Gastrocnemius medialis (tissue), 4 donors: ENCODE results near the gene LINGO3. TPM values are rescaled to one million over a fixed set of nuclear protein-coding genes. Genes with fewer than 3 reads are reported as not detected.

Experiments used
- ATAC-seq, 2 donors: fragments of 150-250 bp; one replicate each; pipeline ENCODE4 v1.9.1; 2016
- DNase-seq, 2 donors: peaks; one replicate each; pipeline ENCODE4 v3.0.0-alpha.2; 2019
- H3K27ac ChIP-seq, 4 donors: fragments of 200-600 bp; sonication (generic); 1 replicate in 1 of 4; 2 replicates in 3 of 4; pipeline ENCODE4 v1.5.1; 2016 to 2018; ENCODE audit warnings: mild to moderate bottlenecking in 2 of 4, moderate library complexity in 1 of 4
- H3K27me3 ChIP-seq, 3 donors: fragments of 200-600 bp; sonication (generic) in 2 of 3; 1 replicate in 1 of 3; 2 replicates in 2 of 3; pipeline versions ENCODE4 v1.5.1 to v1.6.0; 2016 to 2019; ENCODE audit warnings: mild to moderate bottlenecking in 1 of 3, moderate library complexity in 1 of 3
- H3K36me3 ChIP-seq, 2 donors: fragments of 200-600 bp; sonication (generic) in 1 of 2; one replicate each; pipeline ENCODE4 v1.5.1; 2017 to 2018
- H3K4me1 ChIP-seq, 2 donors: fragments of 200-600 bp; sonication (generic) in 1 of 2; one replicate each; pipeline ENCODE4 v1.5.1; 2016 to 2017; ENCODE audit warnings: mild to moderate bottlenecking in 2 of 2
- H3K4me3 ChIP-seq, 4 donors: fragments of 200-600 bp; sonication (generic) in 3 of 4; 1 replicate in 1 of 4; 2 replicates in 3 of 4; pipeline ENCODE4 v1.5.1; 2016 to 2019; ENCODE audit warnings: mild to moderate bottlenecking in 2 of 4
- H3K9me3 ChIP-seq, 3 donors: fragments of 200-600 bp; sonication (generic) in 2 of 3; 1 replicate in 1 of 3; 2 replicates in 2 of 3; pipeline ENCODE4 v1.5.1; 2016 to 2019
- POLR2A ChIP-seq, 2 donors: fragments of 450-650 bp; IDR thresholded peaks; one replicate each; pipeline ENCODE4 v1.6.1; 2017; ENCODE audit warnings: antibody characterized with exemption in 2 of 2, mild to moderate bottlenecking in 2 of 2, moderate library complexity in 2 of 2
- in situ Hi-C, 4 donors: fragments of 200-750 bp; cut with MboI; loops; one replicate each; pipeline versions ENCODE4 v1.15.0 to v1.8.0; 2017; ENCODE audit warnings: low sequenced_read_pairs in 4 of 4
- intact Hi-C: fragments of 100-400 bp; cut with DNase I; formaldehyde crosslinking; loops from one replicate; pipeline ENCODE4 v1.15.1; 2023; ENCODE audit warnings: low total_unique reads
- total RNA-seq, 4 donors: library from RNA; depleted of rRNA; stranded (reverse); fragments of >200 nt; gene quantifications; one replicate each; pipeline versions ENCODE4 v1.1.0 to v1.2.3, GENCODE V29; 2016
- TF ChIP-seq, protein P1 (sequence below), 5 experiments: fragments of 450-650 bp in 3 of 5; fragments of 200-600 bp in 2 of 5; sonication (generic) in 2 of 5; IDR thresholded peaks in 4 of 5; conservative IDR thresholded peaks in 1 of 5; 1 replicate in 4 of 5; 2 replicates in 1 of 5; pipeline ENCODE4 v1.5.1; 2016 to 2019; ENCODE audit warnings: antibody characterized with exemption in 5 of 5, mild to moderate bottlenecking in 3 of 5, moderate library complexity in 3 of 5

Gene LINGO3
- total RNA-seq, 4 donors from 2014 or later = not detected

DNA sequence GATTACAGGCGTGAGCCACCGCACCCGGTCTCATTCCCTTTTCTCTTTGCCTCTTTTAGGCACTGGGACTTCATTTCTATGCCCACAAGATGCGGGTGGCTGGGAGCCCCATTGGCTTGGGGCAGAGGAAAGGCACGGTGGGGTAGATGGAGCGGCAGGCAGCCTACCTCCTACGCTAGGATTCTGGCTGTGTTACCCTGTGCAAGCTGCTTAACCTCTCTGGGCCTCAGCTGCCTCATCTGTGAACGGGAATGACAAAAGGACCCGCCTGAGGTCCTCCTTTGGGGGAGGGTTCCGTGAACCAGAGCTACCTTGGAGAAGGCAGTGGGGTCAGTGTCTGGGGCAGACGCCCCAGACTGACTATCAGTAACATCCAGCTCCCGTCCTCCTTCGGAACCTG is 9.3 kb upstream of the LINGO3 start:
- Histone ChIP-seq H3K4me3 (no peak overlapping the region), H3K36me3 (peaks cover 0 to under 1% of the 10 kb centered on the region in 2 donors), H3K4me1 (no peaks in the 10 kb centered on the region), H3K9me3 (no peaks in the 10 kb centered on the region), H3K27me3 (peaks cover 2 to 11% (median 8%) of the 10 kb centered on the region in 3 donors), H3K27ac (no peak overlapping the region)
- TF ChIP-seq POLR2A (IDR thresholded peaks at IDR 0.05) = no peak
- TF ChIP-seq, protein P1, sequence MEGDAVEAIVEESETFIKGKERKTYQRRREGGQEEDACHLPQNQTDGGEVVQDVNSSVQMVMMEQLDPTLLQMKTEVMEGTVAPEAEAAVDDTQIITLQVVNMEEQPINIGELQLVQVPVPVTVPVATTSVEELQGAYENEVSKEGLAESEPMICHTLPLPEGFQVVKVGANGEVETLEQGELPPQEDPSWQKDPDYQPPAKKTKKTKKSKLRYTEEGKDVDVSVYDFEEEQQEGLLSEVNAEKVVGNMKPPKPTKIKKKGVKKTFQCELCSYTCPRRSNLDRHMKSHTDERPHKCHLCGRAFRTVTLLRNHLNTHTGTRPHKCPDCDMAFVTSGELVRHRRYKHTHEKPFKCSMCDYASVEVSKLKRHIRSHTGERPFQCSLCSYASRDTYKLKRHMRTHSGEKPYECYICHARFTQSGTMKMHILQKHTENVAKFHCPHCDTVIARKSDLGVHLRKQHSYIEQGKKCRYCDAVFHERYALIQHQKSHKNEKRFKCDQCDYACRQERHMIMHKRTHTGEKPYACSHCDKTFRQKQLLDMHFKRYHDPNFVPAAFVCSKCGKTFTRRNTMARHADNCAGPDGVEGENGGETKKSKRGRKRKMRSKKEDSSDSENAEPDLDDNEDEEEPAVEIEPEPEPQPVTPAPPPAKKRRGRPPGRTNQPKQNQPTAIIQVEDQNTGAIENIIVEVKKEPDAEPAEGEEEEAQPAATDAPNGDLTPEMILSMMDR (IDR thresholded peaks at IDR 0.05 in 4 of 5, conservative IDR thresholded peaks at IDR 0.05 in 1 of 5) = no peak
- ATAC-seq = no peak
- intact Hi-C loops = loop anchor here (2.0 to 5.0 kb wide), 2 partner anchors 40 to 82 kb away; no protein-coding TSS in a partner anchor
- no peak for DNase-seq
- in situ Hi-C loops = no loop called here

DNA sequence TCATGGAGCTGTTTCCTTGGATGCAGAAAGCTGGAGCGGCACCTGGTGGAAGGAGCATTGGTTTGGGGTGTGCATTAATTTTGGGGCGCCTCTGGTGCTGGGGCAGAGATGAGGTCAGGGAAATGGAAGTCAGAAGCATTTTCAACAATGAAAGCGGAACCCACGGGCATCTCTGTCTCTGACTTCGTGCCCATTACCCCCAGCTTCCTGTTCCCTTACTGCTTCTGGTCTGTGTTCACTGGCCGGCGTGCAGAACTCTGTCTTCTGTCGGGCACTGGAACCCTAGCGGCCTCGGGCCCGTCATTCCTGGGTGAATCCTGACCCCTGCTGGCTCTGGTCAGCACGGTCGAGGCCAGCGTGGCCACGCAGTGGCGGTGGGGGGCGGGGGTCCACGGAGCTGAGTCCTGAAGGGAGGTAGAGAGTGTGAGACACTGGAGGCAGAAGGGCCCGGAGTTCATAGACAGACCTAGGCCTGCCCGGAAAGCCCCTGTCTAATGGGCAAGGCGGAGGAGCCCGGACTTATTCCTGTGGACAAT is 7.9 kb upstream of the LINGO3 start:
- ATAC-seq (peak; percentile 58 to 60), DNase-seq (peak; percentile 49 to 52)
- no peak for TF ChIP-seq POLR2A (IDR thresholded peaks at IDR 0.05)
- TF ChIP-seq, protein P1 (IDR thresholded peaks at IDR 0.05 in 4 of 5, conservative IDR thresholded peaks at IDR 0.05 in 1 of 5) = peak; percentile 32 to 72 (median 52)
- H3K4me1 ChIP-seq = no peaks in the 10 kb centered on the region
- H3K27ac ChIP-seq = no peak overlapping the region
- peaks cover 6 to 14% (median 8%) of the 10 kb centered on the region in 3 donors for H3K27me3 ChIP-seq
- intact Hi-C loops = loop anchor here (2.0 to 5.0 kb wide), 2 partner anchors 39 to 81 kb away; no protein-coding TSS in a partner anchor
- no peak overlapping the region for H3K4me3 ChIP-seq
- no peaks in the 10 kb centered on the region for H3K36me3 ChIP-seq
- H3K9me3 ChIP-seq = no peaks in the 10 kb centered on the region
- in situ Hi-C loops = no loop called here

DNA sequence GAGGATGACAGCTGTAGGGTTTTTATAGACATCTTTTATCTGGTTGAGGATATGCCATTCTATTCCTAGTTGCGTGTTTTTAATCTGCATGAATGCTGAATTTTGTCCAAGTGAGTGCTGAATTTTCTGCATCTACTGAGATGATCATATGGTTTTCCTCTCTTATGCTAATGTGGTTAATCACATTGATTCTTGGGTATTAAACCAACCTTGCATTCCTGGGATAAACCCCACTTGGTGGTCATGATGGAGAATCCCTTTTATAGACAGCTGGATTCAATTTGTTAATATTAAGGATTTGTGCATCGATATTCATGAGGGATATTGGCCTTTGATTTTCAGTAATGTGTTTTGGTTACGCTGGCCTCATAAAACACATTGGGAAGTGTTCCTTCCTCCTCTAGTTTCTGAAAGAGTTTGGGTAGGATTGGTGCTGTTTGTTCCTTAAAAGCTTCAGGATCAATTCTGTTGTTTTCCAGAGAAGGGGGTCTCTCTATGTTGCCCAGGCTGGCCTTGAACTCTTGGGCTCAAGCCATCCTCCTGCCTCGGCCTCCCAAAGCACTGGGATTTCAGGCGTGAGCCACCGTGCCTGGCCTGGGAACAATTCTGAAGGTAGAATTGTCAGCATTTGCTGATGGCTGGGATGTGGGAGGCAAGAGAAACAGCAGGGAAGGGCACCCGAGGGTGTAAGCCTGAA is 7.3 kb upstream of the LINGO3 start:
- ATAC-seq (no peak), DNase-seq (no peak)
- no peaks in the 10 kb centered on the region for H3K9me3 ChIP-seq
- H3K4me3 ChIP-seq = no peak overlapping the region
- intact Hi-C loops = loop anchor here (5.0 kb wide), 1 partner anchor 38 kb away; no protein-coding TSS in a partner anchor
- no peaks in the 10 kb centered on the region for H3K36me3 ChIP-seq
- H3K27ac ChIP-seq = no peak overlapping the region
- in situ Hi-C loops = no loop called here
- TF ChIP-seq POLR2A (IDR thresholded peaks at IDR 0.05) = no peak
- TF ChIP-seq, protein P1 (IDR thresholded peaks at IDR 0.05 in 4 of 5, conservative IDR thresholded peaks at IDR 0.05 in 1 of 5) = no peak
- H3K27me3 ChIP-seq = peaks cover 7 to 14% (median 8%) of the 10 kb centered on the region in 3 donors
- no peaks in the 10 kb centered on the region for H3K4me1 ChIP-seq

DNA sequence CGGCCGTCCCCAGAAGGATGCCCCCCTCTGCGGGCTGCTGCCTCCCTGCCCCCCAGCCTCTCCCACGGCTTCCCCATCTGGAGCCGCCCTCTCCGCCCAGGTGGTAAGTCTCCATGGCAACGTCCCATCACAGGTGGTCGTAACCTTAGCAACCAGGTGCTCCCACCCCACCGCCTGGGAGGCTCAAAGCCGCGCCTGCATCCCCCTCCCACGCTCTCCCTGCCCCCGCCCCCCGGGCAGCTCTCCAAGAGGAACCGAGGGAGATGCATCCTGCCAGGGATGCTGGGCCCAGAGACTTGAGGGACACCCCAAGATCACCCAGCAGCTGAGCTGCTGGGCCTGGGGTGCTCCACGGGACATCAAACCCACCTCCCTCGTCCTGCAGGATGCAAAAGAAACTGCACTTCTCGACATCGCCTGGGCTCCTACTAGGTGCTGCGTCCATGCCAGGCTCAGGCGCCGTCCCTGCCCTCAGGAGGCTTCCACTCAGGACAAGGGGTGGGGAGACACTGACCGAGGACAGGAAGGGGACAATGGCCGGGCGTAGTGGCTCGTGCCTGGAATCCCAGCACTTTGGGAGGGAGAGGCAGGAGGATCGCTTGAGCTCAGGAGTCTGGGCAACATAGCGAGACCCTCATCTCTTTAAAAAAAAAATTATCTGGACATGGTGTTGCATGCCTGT is 5.0 kb upstream of the LINGO3 start:
- TF ChIP-seq, protein P1 (IDR thresholded peaks at IDR 0.05 in 4 of 5, conservative IDR thresholded peaks at IDR 0.05 in 1 of 5) = no peak
- no peak for TF ChIP-seq POLR2A (IDR thresholded peaks at IDR 0.05)
- H3K4me1 ChIP-seq = peaks cover 0 to 4% of the 10 kb centered on the region in 2 donors
- H3K9me3 ChIP-seq = no peaks in the 10 kb centered on the region
- in situ Hi-C loops = no loop called here
- intact Hi-C loops = no loop called here
- ATAC-seq (no peak), DNase-seq (no peak)
- no peak overlapping the region for H3K4me3 ChIP-seq
- peaks cover 12 to 18% (median 16%) of the 10 kb centered on the region in 3 donors for H3K27me3 ChIP-seq
- no peak overlapping the region for H3K27ac ChIP-seq
- no peaks in the 10 kb centered on the region for H3K36me3 ChIP-seq
